ENCODE measurements around the gene USP34. TPM values are rescaled to one million over a fixed set of nuclear protein-coding genes. Genes with fewer than 3 reads are reported as not detected.
A peak's percentile ranks its signal among the peaks of the same experiment; 100 is the strongest.

Gene USP34
- total and polyA plus RNA-seq, 2 donors (not counting 1 experiment from before 2014, with no cell fraction given): 52.4 to 129 TPM

DNA sequence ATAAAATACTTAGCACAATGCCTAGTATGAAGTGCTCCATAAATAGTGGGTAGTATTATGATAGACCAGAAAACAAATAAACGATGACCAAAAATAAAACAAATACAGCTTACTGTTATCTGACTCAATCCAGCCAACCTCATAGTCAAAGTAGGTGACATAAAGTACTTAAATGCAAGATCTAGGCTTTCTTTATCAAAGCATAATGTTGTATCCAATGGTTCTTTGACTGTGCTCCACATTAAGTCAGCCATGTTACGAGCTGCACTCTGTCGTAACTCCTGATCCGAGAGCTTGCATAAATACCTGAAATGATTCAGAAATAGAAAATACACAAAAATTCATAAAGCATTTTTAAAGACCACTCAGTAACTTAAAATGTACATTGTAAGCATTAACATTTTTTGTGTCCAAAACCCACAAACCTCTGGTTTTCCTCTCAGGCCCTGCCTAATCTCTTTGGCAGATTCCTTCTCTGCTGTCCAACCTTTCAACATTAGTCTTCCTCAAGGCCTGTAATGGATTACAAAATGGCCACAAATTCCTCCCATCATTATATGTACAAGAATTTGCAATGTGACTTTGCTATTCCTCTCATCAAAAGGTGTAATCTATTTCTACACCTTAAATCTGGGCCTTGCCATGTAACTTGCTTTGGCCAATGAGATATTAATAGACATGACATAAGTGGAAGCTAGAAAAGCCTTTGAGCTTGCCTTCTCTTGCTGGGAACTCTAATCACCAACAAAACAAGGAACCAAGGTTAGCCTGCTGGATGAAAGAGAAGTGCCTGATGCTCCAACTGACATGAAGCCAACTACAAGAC, 90.6 kb downstream of the USP34 start:
- H3K27me3 ChIP-seq (ENCODE audit: control insufficient read depth, insufficient read depth, low read length): no peaks in the 10 kb centered on the region

DNA sequence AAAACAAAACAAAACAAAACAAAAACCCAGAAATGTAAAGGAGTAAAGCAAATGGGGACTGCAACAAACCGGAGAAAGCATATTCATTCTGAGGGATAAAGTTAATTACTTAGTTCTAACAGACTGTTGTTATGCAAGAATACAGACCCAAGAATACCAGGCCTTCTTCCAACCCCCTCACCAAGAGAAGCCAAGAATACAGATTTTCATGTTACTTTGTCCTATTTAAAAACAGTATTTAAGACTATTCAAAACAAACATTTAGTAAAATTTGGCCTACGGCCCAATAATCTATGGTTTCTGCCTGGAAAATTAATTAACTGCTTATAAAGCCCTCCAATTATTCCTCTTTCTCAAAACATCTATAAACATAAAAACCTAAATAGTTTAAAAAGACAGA, 91.4 kb downstream of the USP34 start:
- DNase-seq (ENCODE audit: low read depth in 2 of 2): peak in 1 of 2 donors; percentile 79

More for the DNA sequence above, 90.6 kb downstream of the USP34 start:
- no peaks in the 10 kb centered on the region for H3K36me3 ChIP-seq (ENCODE audit: control insufficient read depth, insufficient read depth, low read length)
- no peaks in the 10 kb centered on the region for H3K4me1 ChIP-seq (ENCODE audit: control insufficient read depth, extremely low read depth, insufficient read depth, low read length)
- H3K79me2 ChIP-seq (ENCODE audit: control insufficient read depth, insufficient read depth, low read length): no peaks in the 10 kb centered on the region
- H3K27ac ChIP-seq (ENCODE audit: insufficient read depth, low read length): no peak overlapping the region
- H4K20me1 ChIP-seq (ENCODE audit: control insufficient read depth, extremely low read depth, insufficient read depth, low read length): no peaks in the 10 kb centered on the region
- H3K9ac ChIP-seq (ENCODE audit: insufficient read depth, low read length): no peak overlapping the region
- DNase-seq (ENCODE audit: low read depth in 2 of 2): peak in 1 of 2 donors; percentile 39
- no peaks in the 10 kb centered on the region for H3K9me3 ChIP-seq (ENCODE audit: control insufficient read depth, insufficient read depth, low read depth, low read length)
- no peak overlapping the region for H2AFZ ChIP-seq (ENCODE audit: low read length)
- H3K4me3 ChIP-seq (replicated peaks in 1 of 4; ENCODE audit: control extremely low read depth in 1 of 4, insufficient read depth in 1 of 4, low read depth in 3 of 4, low read length in 4 of 4): no peak overlapping the region
- H3K4me2 ChIP-seq (ENCODE audit: extremely low read depth, insufficient read depth, low read length): no peak overlapping the region
- TF ChIP-seq EZH2 (IDR thresholded peaks at IDR 0.05; ENCODE audit: low read length, missing control alignments): no peak
- TF ChIP-seq, protein P1, sequence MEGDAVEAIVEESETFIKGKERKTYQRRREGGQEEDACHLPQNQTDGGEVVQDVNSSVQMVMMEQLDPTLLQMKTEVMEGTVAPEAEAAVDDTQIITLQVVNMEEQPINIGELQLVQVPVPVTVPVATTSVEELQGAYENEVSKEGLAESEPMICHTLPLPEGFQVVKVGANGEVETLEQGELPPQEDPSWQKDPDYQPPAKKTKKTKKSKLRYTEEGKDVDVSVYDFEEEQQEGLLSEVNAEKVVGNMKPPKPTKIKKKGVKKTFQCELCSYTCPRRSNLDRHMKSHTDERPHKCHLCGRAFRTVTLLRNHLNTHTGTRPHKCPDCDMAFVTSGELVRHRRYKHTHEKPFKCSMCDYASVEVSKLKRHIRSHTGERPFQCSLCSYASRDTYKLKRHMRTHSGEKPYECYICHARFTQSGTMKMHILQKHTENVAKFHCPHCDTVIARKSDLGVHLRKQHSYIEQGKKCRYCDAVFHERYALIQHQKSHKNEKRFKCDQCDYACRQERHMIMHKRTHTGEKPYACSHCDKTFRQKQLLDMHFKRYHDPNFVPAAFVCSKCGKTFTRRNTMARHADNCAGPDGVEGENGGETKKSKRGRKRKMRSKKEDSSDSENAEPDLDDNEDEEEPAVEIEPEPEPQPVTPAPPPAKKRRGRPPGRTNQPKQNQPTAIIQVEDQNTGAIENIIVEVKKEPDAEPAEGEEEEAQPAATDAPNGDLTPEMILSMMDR (conservative IDR thresholded peaks at IDR 0.05 in 1 of 2, IDR thresholded peaks at IDR 0.05 in 1 of 2; ENCODE audit: low read depth in 1 of 2, low read length in 2 of 2): no peak

DNA sequence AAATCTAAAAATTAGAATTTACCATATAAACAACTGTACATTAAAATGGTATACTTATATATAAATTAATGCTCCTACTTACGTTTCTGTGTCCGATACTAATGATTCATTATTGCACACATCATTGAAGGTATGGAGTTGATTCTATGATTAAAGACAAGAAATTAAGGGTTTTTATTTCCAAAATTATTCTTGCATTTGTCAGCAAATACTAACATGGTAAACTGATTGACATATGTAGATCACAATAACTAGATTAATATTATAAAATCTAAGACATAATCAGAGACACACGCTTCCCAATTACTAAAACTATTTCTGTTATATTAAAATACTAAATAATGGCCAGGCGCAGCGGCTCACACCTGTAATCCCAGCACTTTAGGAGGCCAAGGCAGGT, 92.6 kb downstream of the USP34 start:
- H3K9ac ChIP-seq (ENCODE audit: insufficient read depth, low read length): no peak overlapping the region
- no peak overlapping the region for H2AFZ ChIP-seq (ENCODE audit: low read length)
- no peak overlapping the region for H3K4me2 ChIP-seq (ENCODE audit: extremely low read depth, insufficient read depth, low read length)
- H3K9me3 ChIP-seq (ENCODE audit: control insufficient read depth, insufficient read depth, low read depth, low read length): no peaks in the 10 kb centered on the region
- no peak for DNase-seq (ENCODE audit: low read depth in 2 of 2)
- no peaks in the 10 kb centered on the region for H4K20me1 ChIP-seq (ENCODE audit: control insufficient read depth, extremely low read depth, insufficient read depth, low read length)
- H3K36me3 ChIP-seq (ENCODE audit: control insufficient read depth, insufficient read depth, low read length): no peaks in the 10 kb centered on the region
- no peaks in the 10 kb centered on the region for H3K79me2 ChIP-seq (ENCODE audit: control insufficient read depth, insufficient read depth, low read length)
- TF ChIP-seq, protein P1 (conservative IDR thresholded peaks at IDR 0.05 in 1 of 2, IDR thresholded peaks at IDR 0.05 in 1 of 2; ENCODE audit: low read depth in 1 of 2, low read length in 2 of 2): no peak
- TF ChIP-seq EZH2 (IDR thresholded peaks at IDR 0.05; ENCODE audit: low read length, missing control alignments): no peak
- no peaks in the 10 kb centered on the region for H3K27me3 ChIP-seq (ENCODE audit: control insufficient read depth, insufficient read depth, low read length)
- H3K27ac ChIP-seq (ENCODE audit: insufficient read depth, low read length): no peak overlapping the region
- no peaks in the 10 kb centered on the region for H3K4me1 ChIP-seq (ENCODE audit: control insufficient read depth, extremely low read depth, insufficient read depth, low read length)
- H3K4me3 ChIP-seq (replicated peaks in 1 of 4; ENCODE audit: control extremely low read depth in 1 of 4, insufficient read depth in 1 of 4, low read depth in 3 of 4, low read length in 4 of 4): no peak overlapping the region

More for the DNA sequence above, 91.4 kb downstream of the USP34 start:
- Histone ChIP-seq H3K4me3 (replicated peaks in 1 of 4; ENCODE audit: control extremely low read depth in 1 of 4, insufficient read depth in 1 of 4, low read depth in 3 of 4, low read length in 4 of 4) (no peak overlapping the region), H3K9ac (ENCODE audit: insufficient read depth, low read length) (no peak overlapping the region), H3K27ac (ENCODE audit: insufficient read depth, low read length) (no peak overlapping the region), H4K20me1 (ENCODE audit: control insufficient read depth, extremely low read depth, insufficient read depth, low read length) (no peaks in the 10 kb centered on the region), H3K4me1 (ENCODE audit: control insufficient read depth, extremely low read depth, insufficient read depth, low read length) (no peaks in the 10 kb centered on the region), H3K9me3 (ENCODE audit: control insufficient read depth, insufficient read depth, low read depth, low read length) (no peaks in the 10 kb centered on the region), H3K27me3 (ENCODE audit: control insufficient read depth, insufficient read depth, low read length) (no peaks in the 10 kb centered on the region), H3K79me2 (ENCODE audit: control insufficient read depth, insufficient read depth, low read length) (no peaks in the 10 kb centered on the region), H2AFZ (ENCODE audit: low read length) (no peak overlapping the region), H3K36me3 (ENCODE audit: control insufficient read depth, insufficient read depth, low read length) (no peaks in the 10 kb centered on the region), H3K4me2 (ENCODE audit: extremely low read depth, insufficient read depth, low read length) (no peak overlapping the region)
- no peak for TF ChIP-seq EZH2 (IDR thresholded peaks at IDR 0.05; ENCODE audit: low read length, missing control alignments)
- TF ChIP-seq, protein P1 (conservative IDR thresholded peaks at IDR 0.05 in 1 of 2, IDR thresholded peaks at IDR 0.05 in 1 of 2; ENCODE audit: low read depth in 1 of 2, low read length in 2 of 2): no peak
